HG03196 (cell line): ENCODE data around the gene ATG7.
"Not testable (repeated sequence)": the region's sequence is repeated elsewhere in the genome, so short reads cannot be mapped to it uniquely, and the experiment has no call there.

Experiments used
- ATAC-seq: cut with Tn5 transposase; IDR thresholded peaks from one replicate; pipeline ENCODE4 v1.9.1; 2021; ENCODE audit not compliant: unreplicated experiment

The ATG7 gene

GRCh38 chr3:11250902-11251806 is 21.0 kb upstream of the ATG7 start:
- no peak for ATAC-seq

DNA sequence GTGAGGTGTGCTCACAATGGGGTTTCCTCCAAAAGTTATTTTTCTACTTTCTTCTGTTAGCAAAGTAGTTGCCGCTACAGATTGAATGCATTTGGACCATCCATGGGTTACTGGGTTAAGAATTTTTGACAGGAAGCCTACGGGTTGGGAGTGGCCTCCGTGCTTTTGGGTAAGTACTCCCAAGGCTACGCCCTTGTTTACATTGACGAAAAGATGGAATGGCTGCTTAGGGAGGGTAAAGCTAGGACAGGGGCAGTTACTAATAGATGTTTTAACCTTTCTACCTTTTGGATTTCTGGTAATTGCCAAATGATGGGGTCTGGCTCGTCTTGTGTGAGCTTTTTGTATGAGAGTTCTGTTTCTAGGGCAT is 20.4 kb upstream of the ATG7 start:
- ATAC-seq: no peak

DNA sequence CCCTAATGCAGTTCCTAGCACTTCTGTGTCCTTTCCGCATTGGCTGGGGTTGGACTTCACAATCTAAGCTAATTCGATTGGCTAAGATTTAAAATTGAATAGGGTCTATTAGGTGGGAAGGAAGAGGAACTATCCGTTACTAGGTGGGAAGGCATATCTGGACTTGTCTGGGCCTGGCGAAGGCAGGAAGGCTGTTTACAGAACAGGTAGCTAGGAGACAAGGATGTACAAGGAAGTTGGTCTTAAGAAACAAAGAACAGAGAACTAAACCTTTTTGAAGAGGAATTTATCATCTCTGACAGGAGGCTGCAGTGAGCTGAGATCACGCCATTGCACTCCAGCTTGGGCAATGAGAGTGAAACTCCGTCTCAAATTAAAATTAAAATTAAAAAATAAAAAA is 17.3 kb upstream of the ATG7 start:
- no peak for ATAC-seq

- not testable (repeated sequence) for ATAC-seq
Measured at GRCh38 chr3:11255537-11255936, 16.7 kb upstream of the ATG7 start.

DNA sequence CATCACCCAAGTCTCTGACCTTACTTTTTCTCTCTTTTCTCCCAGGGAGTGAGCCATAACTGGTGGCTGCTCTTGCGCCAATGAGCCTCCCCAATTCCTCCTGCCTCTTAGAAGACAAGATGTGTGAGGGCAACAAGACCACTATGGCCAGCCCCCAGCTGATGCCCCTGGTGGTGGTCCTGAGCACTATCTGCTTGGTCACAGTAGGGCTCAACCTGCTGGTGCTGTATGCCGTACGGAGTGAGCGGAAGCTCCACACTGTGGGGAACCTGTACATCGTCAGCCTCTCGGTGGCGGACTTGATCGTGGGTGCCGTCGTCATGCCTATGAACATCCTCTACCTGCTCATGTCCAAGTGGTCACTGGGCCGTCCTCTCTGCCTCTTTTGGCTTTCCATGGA is 13.2 kb upstream of the ATG7 start:
- no peak for ATAC-seq

DNA sequence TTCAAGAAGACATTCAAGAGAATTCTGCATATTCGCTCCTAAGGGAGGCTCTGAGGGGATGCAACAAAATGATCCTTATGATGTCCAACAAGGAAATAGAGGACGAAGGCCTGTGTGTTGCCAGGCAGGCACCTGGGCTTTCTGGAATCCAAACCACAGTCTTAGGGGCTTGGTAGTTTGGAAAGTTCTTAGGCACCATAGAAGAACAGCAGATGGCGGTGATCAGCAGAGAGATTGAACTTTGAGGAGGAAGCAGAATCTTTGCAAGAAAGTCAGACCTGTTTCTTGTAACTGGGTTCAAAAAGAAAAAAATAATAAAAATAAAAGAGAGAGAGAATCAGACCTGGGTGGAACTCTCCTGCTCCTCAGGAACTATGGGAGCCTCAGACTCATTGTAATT is 11.7 kb upstream of the ATG7 start:
- ATAC-seq: no peak

DNA sequence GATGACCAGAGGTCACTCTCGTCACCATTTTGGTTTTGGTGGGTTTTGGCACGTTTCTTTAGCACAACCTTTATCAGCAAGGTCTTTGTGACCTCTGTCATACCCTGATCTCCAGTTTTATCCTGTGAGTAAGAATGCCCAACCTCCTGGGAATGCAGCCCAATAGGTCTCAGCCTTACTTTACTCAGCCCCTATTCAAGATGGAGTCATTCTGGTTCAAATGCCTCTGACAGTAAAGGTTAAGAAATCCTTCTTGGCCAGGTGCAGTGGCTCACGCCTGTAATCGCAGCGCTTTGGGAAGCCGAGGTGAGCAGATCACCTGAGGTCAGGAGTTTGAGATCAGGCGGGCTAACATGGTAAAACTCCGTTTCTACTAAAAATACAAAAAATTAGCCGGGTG is 3.2 kb upstream of the ATG7 start:
- ATAC-seq: no peak

DNA sequence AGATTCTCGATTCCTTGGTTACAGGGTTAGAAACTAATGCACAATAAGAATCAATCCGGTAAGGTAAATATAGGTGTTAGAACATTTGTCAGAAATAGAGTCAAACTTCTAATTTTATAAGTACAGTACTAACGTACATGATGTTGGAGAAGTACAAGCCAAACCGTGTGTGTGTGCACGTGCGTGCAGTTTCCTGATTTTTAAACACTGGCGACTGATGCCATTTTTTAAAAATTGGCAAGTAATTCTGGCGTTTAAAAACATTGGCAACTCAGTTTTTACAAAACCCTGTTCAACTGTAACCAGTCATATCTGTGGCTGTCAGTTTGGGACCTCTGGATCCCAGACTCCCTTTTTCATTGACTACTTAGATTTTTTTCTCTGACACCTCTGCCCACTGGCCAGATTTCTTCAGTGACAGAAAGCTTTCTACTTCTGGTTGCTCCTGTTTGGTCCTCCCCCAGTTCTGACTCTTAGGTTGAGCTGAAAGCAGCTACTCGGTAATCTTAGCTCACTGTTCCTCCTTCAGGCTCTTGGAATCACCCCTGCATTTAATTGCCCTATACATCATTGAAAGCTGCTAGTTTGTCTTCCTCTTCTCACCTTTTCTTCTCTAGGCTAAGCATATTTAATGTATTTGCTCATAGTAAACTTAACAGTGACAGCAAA is 843 bp downstream of the ATG7 start:
- ATAC-seq: no peak

DNA sequence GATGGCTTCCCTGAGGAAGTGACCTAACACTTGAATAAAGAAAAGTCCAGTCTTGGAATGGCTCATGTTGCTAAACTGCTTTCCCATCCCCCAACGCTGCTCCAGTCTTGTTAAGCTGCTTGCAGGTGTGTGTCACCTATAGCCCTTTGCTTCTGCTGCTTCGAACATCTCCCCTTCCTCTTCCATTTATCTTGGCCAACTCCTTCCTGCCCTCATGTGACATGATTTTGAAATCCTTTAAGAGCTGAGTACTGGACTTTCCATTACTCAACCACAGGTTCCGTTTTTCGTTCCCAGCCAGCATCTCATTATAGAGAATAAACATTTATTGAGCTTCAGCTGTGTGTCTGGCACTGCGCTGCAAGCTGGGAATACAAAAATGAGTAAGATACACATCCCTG is 1.7 kb downstream of the ATG7 start:
- no peak for ATAC-seq

DNA sequence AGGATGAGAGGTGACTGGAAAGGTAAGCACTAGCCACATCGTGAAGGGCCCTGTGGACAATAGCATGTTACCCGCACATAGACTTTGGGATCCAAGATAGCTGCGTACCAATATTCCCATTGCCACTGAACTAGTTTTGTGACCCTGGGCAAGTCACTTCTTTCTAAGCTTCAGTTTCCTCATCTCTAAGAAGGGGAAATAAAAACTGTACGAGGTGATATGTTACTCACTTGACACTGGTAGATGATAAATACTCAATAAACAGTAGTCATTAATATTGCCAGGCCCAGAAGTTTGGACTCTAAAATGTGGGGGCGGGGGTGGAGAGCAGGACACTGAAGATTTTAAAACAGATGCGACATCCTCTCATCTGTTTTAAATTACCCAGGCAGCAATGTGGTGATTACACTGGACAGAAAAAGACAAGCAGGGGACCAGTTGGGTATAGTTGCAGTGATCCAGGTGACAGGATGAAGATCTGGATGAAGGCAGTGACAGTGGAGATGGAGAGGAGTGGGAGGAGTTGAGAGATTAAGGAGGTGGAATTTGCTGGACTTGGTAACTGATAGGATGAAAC is 2.5 kb downstream of the ATG7 start:
- no peak for ATAC-seq

GRCh38 chr3:11275926-11276325 is 3.7 kb downstream of the ATG7 start:
- no peak for ATAC-seq

DNA sequence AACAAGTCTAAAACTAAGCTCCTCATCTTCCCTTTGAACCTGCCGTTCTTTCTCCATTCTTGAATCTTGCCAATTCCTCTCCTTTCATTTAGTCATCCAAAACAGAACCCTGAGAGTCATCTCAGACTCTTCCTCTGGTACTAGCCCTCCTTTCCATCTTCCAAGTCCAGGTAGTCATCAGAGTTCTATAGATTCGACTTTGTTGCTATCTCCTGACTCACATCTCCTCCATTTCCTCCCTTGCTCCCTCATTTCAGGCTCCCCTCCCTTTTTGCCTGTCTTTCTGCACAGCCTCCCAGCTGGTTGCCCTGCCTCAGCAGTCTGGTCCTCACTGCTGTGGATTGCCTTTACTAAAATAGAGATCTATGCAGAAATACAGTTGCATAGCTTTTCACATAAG is 4.7 kb downstream of the ATG7 start:
- ATAC-seq: no peak

DNA sequence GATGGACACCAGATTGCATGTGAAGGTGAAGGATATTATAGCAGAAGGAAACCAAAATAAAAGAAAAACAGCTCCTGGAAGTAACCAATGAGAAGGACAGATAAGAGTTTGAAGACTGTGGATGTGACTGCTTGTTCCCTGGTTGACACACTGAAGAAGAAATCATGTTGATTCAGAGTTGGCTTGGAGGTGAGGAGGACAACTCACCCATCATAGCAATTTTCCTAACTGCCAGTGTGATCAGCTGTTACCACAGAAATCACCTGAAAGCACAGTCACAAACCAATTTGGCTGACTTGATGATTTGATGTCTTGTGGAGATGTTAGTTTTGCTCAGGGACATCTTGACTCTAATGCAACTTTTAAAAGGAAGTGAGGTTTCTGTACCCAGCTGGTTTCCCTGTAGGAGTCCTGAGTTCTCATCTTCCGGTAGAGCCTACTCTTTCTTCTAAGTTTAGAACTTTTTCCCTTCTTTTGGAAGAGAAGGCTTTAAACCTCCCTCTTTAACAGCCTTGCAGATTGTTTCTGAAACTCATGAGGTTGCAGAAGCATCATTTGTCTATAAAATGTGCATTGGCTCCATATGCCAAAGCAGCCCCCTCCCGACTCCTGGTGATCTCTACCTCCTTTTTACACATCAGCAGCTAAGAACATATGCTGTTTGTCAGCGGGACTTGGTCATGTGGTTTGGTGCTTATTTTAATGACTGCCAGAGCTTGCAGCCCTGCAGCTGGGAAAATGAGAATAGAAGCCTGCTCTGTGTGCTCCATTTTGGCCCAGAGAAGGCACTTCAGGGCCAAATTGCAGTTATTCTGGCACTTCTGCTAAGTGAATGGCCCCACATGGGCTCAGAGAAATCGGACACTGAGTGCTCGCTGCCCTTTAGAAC is 10.3 kb downstream of the ATG7 start:
- no peak for ATAC-seq

GRCh38 chr3:11283139-11283475 is 10.9 kb downstream of the ATG7 start:
- ATAC-seq: no peak

GRCh38 chr3:11284011-11284410 is 11.8 kb downstream of the ATG7 start:
- no peak for ATAC-seq

GRCh38 chr3:11285471-11285870 is 13.3 kb downstream of the ATG7 start:
- no peak for ATAC-seq

DNA sequence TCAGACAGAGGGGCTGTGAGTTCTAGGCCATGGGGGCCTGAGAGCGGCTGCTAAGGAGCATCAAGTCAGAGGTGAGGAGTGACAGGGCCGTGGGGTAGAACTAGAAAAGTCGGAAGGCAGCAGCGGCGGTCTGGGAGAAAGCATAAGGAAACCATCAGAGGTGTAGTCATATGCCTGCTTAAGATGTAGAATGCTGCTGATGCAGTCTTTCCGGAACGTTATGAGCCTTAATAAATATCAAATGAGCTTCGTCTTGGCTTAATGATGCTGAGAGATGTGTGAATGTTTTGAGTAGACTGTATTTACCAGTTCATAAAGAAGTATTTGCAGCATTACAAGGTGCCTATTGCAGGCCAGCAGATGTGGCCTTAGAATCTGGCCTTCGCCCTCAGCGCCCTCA is 15.2 kb downstream of the ATG7 start:
- no peak for ATAC-seq

GRCh38 chr3:11288021-11288491 is 15.9 kb downstream of the ATG7 start:
- ATAC-seq: no peak

GRCh38 chr3:11288786-11289637 is 16.8 kb downstream of the ATG7 start:
- ATAC-seq: peak; percentile 60

DNA sequence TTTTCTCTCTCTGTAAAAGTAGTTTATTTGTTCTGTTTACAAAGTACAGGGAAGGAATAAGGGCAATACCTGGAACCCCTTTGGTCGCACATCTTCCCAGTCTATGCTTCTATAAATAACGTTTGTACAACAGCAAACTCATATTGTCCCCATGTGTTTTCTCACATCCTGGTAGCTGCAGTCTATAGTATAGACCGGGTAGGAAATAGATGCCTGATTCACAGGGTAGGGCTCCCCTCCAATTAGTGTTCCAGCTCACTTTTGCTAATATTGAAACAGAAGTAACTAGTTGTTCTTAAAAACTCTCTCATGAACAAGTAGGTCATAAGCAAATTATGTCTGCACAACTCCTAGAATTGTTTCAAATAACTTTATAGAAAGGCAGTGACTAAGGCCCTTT is 17.7 kb downstream of the ATG7 start:
- ATAC-seq: no peak
